Activated naive CD8-positive, alpha-beta T cell treated with anti-CD3 and anti-CD28 coated beads for 36 hours (primary cell): ENCODE results near the gene HORMAD2. TPM values are rescaled to one million over a fixed set of nuclear protein-coding genes. Genes with fewer than 3 reads are reported as not detected.
"Not testable (repeated sequence)": the region's sequence is repeated elsewhere in the genome, so short reads cannot be mapped to it uniquely, and the experiment has no call there.

Source experiments
- DNase-seq: peaks from one replicate; pipeline ENCODE4 v3.0.0; 2021
- H3K27ac Mint-ChIP-seq: one replicate; pipeline ENCODE4 v1.8.0; 2022; ENCODE audit warnings: mild to moderate bottlenecking, moderate library complexity, mixed read lengths
- H3K27me3 Mint-ChIP-seq: one replicate; pipeline ENCODE4 v1.8.0; 2022; ENCODE audit warnings: mild to moderate bottlenecking, mixed read lengths
- H3K36me3 Mint-ChIP-seq: one replicate; pipeline ENCODE4 v1.8.0; 2021; ENCODE audit warnings: mild to moderate bottlenecking, mixed read lengths
- H3K4me1 Mint-ChIP-seq: one replicate; pipeline ENCODE4 v1.8.0; 2021; ENCODE audit warnings: mixed read lengths
- H3K4me3 Mint-ChIP-seq: one replicate; pipeline ENCODE4 v1.8.0; 2022; ENCODE audit warnings: mild to moderate bottlenecking, moderate library complexity, mixed read lengths
- H3K9me3 Mint-ChIP-seq: one replicate; pipeline ENCODE4 v1.8.0; 2022; ENCODE audit warnings: mixed read lengths
- total RNA-seq, 2 experiments: library from RNA; stranded (reverse); gene quantifications; one replicate each; pipeline ENCODE4 v1.2.3, GENCODE V29; 2021

Gene HORMAD2
- total RNA-seq, 2 experiments from 2014 or later = not detected

GRCh38 chr22:30206944-30207343 is 126.7 kb downstream of the HORMAD2 start:
- no peaks in the 10 kb centered on the region for H3K9me3 Mint-ChIP-seq
- peaks cover 11% of the 10 kb centered on the region for H3K4me1 Mint-ChIP-seq
- no peak overlapping the region for H3K4me3 Mint-ChIP-seq
- no peak overlapping the region for H3K27ac Mint-ChIP-seq
- peaks cover 3% of the 10 kb centered on the region for H3K27me3 Mint-ChIP-seq
- H3K36me3 Mint-ChIP-seq = no peaks in the 10 kb centered on the region
- no peak for DNase-seq

GRCh38 chr22:30208631-30209603 is 128.7 kb downstream of the HORMAD2 start:
- no peaks in the 10 kb centered on the region for H3K9me3 Mint-ChIP-seq
- no peak overlapping the region for H3K27ac Mint-ChIP-seq
- peaks cover 3% of the 10 kb centered on the region for H3K27me3 Mint-ChIP-seq
- no peak overlapping the region for H3K4me3 Mint-ChIP-seq
- no peaks in the 10 kb centered on the region for H3K36me3 Mint-ChIP-seq
- peaks cover 26% of the 10 kb centered on the region for H3K4me1 Mint-ChIP-seq
- DNase-seq = no peak

DNA sequence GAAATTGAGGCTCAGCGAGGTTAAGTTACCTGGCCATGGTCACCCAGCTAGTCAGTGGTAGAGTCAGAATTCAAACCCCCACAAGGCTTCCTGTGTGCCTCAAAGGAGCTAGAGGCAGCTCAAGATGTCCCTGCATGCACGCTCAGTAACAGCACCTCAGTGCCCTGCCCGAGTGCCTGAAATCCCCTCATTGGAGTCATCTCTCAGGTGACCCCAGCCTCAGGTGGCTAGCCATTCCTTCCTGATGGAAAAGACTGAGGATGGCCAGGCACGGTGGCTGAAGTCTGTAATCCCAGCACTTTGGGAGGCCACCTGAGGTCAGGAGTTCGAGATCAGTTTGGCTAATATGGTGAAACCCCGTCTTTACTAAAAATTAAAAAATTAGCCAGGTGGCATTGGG is 129.4 kb downstream of the HORMAD2 start:
- Mint-ChIP-seq H3K36me3 (no peaks in the 10 kb centered on the region), H3K27ac (no peak overlapping the region), H3K4me3 (no peak overlapping the region), H3K9me3 (no peaks in the 10 kb centered on the region), H3K4me1 (peaks cover 26% of the 10 kb centered on the region), H3K27me3 (peaks cover 3% of the 10 kb centered on the region)
- no peak for DNase-seq

DNA sequence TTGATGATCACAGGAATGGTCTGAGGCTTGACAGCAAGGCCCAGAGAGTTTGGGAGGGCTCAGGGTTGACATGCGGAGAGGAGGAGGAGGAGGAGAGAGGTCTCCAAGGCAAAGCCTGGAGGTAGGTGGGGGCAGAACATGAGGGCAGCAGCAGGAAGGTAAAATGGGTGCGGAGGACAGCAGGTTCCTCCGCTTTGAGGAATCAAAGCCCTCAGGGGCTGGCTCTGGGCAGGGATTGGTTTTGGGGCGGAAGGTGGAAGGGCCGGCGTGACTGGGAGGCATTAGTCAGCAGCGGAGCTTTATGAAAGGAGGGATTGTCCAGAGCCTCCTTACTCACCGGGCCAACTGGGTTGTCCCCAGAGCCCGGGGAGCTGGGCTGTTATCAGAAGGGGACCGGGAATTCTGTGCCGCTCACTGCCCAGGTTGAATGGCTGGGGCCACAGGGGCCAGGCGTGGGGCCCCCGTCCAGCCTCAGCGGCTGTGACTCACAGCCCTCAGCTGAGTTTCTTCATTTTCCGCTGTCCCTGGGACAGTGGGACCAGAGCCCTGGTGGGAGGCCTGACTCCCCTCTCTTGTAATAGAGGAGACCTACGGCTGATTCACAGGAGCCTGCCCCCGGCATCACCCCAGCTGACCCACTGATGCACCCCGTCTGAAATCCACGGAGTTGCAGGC is 130.1 kb downstream of the HORMAD2 start:
- Mint-ChIP-seq H3K27me3 (peaks cover 6% of the 10 kb centered on the region), H3K27ac (no peak overlapping the region), H3K4me1 (peaks cover 30% of the 10 kb centered on the region), H3K36me3 (no peaks in the 10 kb centered on the region), H3K9me3 (no peaks in the 10 kb centered on the region), H3K4me3 (no peak overlapping the region)
- DNase-seq = no peak

DNA sequence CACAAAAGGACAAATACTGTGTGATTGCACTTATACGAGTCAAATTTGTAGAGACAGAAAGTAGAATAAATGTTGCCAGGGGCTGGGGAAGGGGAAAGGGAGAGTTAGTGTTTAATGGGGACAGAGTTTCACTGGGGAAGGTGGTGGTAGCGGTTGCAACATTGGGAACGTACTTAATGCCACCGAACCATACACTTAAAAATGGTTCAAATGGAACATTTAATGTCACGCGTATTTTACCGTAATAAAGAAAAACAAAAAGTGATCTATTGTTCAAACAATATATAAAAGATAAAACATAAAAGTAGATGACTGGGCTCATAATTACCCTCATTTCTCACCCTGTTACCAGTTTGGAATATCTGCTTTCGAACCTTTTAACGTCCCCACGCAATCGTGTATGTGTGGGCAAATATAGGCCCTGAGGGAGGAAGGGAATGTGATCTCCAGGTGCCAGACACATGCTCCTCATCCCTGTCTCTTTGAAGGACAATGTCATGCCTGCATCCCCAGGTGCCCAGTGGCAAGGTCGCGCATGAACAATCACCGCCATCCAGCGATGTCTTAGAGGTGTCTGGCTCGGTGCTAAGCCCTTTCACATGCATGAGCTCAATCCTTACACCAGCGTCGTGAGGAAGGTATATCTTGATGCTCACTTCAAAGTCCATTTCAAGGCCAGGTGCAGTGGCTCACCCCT is 131.0 kb downstream of the HORMAD2 start:
- H3K36me3 Mint-ChIP-seq = no peaks in the 10 kb centered on the region
- H3K4me3 Mint-ChIP-seq = no peak overlapping the region

DNA sequence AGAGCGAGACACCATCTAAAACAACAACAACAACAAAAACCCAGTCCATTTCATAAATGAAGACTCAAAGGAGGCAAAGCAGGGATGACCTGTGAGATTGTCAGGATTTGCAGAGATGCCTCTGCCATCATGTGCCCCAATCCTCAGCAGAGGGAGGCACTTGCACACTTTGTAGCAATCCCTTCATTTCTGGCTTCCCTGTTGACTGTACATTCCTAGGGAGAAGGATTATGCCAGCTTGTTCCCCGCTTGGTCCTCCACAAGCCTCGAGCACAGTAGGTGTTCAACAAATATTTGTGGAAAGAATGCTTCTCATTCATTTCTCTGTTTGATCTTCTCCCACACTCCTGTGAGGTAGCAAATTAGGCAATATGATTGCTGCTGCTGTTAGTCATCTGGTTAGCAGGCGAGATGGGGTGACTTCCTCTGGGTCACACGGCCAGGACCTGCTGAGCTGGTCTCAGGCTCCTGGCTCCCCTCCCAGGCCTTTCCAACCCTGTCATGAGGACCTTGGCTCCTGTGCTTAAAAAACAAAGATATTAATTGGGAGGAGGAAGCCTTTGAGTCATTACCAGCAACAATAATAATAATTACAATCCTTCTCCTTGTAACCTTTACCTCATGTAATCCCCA is 132.2 kb downstream of the HORMAD2 start:
- no peak for DNase-seq
- Mint-ChIP-seq H3K36me3 (no peaks in the 10 kb centered on the region), H3K9me3 (no peaks in the 10 kb centered on the region), H3K4me3 (no peak overlapping the region), H3K27me3 (peaks cover 9% of the 10 kb centered on the region), H3K27ac (no peak overlapping the region), H3K4me1 (peaks cover 31% of the 10 kb centered on the region)

More for the DNA sequence above, 131.0 kb downstream of the HORMAD2 start:
- no peak for DNase-seq
- peaks cover 9% of the 10 kb centered on the region for H3K27me3 Mint-ChIP-seq
- H3K27ac Mint-ChIP-seq = no peak overlapping the region
- no peaks in the 10 kb centered on the region for H3K9me3 Mint-ChIP-seq
- H3K4me1 Mint-ChIP-seq = peaks cover 30% of the 10 kb centered on the region

DNA sequence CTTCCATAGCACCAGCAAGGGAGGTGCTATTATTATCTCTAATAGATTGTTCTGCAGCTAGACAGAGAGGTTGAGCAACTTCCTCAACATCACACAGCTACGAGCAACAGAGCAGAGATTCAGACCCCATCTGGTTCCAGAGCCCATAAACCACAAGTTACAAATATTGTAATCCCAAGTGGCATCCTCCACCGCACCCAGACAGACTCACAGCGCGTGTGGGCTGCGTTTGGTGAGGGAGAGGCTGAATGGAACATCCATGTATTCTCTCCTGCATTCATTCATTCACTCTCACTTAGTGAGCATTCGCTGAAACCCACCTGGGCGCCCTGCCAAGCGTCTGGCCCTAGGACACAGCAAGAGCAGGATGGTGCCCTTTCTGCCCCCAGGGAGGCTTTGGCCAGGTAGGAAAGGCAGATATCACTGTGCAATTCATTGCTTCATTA is 132.8 kb downstream of the HORMAD2 start:
- Mint-ChIP-seq H3K4me1 (peaks cover 33% of the 10 kb centered on the region), H3K36me3 (no peaks in the 10 kb centered on the region), H3K4me3 (no peak overlapping the region), H3K27me3 (peaks cover 9% of the 10 kb centered on the region), H3K9me3 (no peaks in the 10 kb centered on the region), H3K27ac (no peak overlapping the region)
- DNase-seq = no peak

DNA sequence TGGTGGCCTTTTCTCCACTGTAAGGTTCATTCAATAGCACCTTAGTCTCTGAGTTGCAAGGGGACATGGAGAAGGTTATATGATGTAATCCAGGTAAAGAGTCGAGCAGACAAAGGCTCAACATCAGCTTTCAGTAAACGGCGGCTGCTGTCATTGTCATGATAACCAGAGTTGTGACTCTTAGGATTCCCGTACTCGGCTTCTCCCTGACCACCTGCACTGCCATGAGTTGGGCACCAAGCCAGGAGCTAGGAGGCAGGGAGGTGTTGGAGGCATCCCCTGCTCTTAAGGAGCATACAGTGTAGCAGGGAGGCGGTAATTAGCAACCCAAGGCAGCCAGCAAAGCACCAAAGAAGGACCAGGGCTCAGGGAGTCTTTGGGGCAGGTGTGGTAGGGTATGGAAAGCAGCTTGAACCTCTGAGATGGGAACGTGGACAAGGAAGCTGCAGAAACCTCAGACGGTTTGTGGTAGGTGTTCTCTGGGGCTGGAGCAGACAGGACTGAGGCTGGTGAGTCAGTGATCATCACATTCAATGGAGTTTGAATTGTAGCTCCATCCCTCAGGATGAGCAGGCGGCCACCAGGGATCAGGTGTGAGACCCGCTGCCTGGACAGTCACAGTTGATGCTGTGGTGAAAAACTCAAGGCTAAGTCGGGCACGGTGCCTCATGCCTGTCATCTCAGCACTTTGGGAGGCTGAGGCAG is 134.6 kb downstream of the HORMAD2 start:
- no peaks in the 10 kb centered on the region for H3K9me3 Mint-ChIP-seq
- no peaks in the 10 kb centered on the region for H3K36me3 Mint-ChIP-seq
- no peak for DNase-seq
- peaks cover 9% of the 10 kb centered on the region for H3K27me3 Mint-ChIP-seq
- peaks cover 33% of the 10 kb centered on the region for H3K4me1 Mint-ChIP-seq
- no peak overlapping the region for H3K4me3 Mint-ChIP-seq
- H3K27ac Mint-ChIP-seq = no peak overlapping the region

GRCh38 chr22:30216272-30216671 is 136.0 kb downstream of the HORMAD2 start:
- H3K9me3 Mint-ChIP-seq, H3K27me3 Mint-ChIP-seq, H3K4me3 Mint-ChIP-seq, H3K36me3 Mint-ChIP-seq, DNase-seq, H3K27ac Mint-ChIP-seq: not testable (repeated sequence)
- H3K4me1 Mint-ChIP-seq = peaks cover 45% of the 10 kb centered on the region

DNA sequence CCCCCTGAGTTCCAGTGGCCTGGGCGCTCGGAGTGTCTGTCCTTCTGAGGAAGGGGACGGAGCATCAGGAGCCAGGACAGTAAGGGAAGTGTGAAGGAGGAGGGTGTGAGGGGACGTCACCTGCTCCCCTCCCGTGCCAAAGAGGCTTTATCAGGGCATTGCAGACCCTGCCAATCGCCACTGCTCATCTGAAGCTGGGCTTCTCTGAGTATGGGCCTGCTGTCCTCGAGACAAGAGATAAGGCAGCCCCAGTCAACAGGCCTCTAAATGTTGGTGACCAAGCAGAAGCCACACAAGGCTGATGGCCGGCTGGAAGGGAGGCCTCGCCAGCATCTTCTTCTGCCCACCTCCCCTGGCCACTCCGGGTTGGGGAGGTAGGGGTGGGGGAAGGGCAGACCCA is 136.4 kb downstream of the HORMAD2 start:
- no peak for DNase-seq
- Mint-ChIP-seq H3K9me3 (no peaks in the 10 kb centered on the region), H3K4me1 (peaks cover 50% of the 10 kb centered on the region), H3K27me3 (peaks cover 6% of the 10 kb centered on the region), H3K36me3 (no peaks in the 10 kb centered on the region), H3K4me3 (no peak overlapping the region), H3K27ac (no peak overlapping the region)

GRCh38 chr22:30217698-30218560 is 137.7 kb downstream of the HORMAD2 start:
- peaks cover 6% of the 10 kb centered on the region for H3K27me3 Mint-ChIP-seq
- no peak for DNase-seq
- H3K9me3 Mint-ChIP-seq = no peaks in the 10 kb centered on the region
- H3K36me3 Mint-ChIP-seq = no peaks in the 10 kb centered on the region
- no peak overlapping the region for H3K27ac Mint-ChIP-seq
- no peak overlapping the region for H3K4me3 Mint-ChIP-seq
- peaks cover 52% of the 10 kb centered on the region for H3K4me1 Mint-ChIP-seq

GRCh38 chr22:30219049-30219654 is 138.9 kb downstream of the HORMAD2 start:
- Mint-ChIP-seq H3K4me1 (peaks cover 52% of the 10 kb centered on the region), H3K4me3 (no peak overlapping the region), H3K27me3 (peaks cover 6% of the 10 kb centered on the region), H3K36me3 (no peaks in the 10 kb centered on the region), H3K27ac (no peak overlapping the region), H3K9me3 (no peaks in the 10 kb centered on the region)
- no peak for DNase-seq

DNA sequence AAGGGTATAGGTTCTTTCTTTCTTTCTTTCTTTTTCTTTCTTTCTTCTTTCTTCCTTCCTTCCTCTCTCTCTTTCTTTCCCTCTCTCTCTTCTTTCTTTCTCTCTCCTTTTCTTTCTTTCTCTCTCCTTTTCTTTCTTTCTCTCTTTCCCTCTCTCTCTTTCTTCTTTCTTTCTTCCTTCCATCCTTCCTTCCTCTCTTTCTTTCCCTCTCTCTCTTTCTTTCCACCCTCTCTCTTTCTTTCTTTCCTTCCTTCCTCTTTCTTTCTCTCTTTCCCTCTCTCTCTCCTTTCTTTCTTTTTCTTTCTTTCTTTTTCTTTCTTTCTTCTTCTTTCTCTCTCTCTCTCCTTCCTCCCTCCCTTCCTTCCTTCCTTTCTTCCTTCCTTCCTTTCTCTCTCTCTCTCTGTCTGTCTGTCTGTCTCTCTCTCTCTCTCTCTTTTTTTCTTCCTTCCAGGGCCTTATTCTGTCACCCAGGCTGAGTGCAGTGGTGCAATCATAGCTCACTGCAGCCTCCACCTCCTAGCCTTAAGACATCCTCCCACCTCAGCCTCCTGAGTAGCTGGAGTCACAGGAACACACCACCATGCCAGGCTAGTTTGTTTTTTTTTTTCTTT is 139.5 kb downstream of the HORMAD2 start:
- H3K27ac Mint-ChIP-seq = peak overlapping the region; percentile 90
- H3K4me3 Mint-ChIP-seq = no peak overlapping the region
- no peak for DNase-seq
- H3K36me3 Mint-ChIP-seq = no peaks in the 10 kb centered on the region
- H3K9me3 Mint-ChIP-seq = no peaks in the 10 kb centered on the region
- H3K27me3 Mint-ChIP-seq = peaks cover 6% of the 10 kb centered on the region
- H3K4me1 Mint-ChIP-seq = peaks cover 51% of the 10 kb centered on the region
